ENCODE results near the gene FIGNL2. TPM values are rescaled to one million over a fixed set of nuclear protein-coding genes. Genes with fewer than 3 reads are reported as not detected.

FIGNL2 gene
- total and polyA plus RNA-seq, 2 experiments from 2014 or later = 1.1 to 5.2 TPM

DNA sequence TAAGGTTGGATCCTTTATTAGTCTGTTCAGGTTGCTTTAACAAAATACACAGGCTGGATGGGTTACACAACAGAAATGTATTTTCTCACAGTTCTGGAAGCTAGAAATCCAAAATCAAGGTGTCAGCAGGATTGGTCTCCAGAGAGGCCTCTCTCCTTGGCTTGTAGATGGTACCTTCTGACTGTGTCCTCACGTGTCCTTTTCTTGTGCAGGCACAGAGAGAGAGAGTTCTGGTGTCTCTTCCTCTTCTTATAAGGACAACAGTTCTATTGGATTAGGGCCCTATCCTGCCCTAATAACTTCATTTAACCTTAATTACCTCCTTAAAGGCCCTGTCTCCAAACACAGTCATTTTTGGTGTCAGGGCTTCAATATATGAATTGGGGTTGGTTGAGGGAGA is 34.8 kb upstream of the FIGNL2 start (continued):
- TF ChIP-seq, protein P1, sequence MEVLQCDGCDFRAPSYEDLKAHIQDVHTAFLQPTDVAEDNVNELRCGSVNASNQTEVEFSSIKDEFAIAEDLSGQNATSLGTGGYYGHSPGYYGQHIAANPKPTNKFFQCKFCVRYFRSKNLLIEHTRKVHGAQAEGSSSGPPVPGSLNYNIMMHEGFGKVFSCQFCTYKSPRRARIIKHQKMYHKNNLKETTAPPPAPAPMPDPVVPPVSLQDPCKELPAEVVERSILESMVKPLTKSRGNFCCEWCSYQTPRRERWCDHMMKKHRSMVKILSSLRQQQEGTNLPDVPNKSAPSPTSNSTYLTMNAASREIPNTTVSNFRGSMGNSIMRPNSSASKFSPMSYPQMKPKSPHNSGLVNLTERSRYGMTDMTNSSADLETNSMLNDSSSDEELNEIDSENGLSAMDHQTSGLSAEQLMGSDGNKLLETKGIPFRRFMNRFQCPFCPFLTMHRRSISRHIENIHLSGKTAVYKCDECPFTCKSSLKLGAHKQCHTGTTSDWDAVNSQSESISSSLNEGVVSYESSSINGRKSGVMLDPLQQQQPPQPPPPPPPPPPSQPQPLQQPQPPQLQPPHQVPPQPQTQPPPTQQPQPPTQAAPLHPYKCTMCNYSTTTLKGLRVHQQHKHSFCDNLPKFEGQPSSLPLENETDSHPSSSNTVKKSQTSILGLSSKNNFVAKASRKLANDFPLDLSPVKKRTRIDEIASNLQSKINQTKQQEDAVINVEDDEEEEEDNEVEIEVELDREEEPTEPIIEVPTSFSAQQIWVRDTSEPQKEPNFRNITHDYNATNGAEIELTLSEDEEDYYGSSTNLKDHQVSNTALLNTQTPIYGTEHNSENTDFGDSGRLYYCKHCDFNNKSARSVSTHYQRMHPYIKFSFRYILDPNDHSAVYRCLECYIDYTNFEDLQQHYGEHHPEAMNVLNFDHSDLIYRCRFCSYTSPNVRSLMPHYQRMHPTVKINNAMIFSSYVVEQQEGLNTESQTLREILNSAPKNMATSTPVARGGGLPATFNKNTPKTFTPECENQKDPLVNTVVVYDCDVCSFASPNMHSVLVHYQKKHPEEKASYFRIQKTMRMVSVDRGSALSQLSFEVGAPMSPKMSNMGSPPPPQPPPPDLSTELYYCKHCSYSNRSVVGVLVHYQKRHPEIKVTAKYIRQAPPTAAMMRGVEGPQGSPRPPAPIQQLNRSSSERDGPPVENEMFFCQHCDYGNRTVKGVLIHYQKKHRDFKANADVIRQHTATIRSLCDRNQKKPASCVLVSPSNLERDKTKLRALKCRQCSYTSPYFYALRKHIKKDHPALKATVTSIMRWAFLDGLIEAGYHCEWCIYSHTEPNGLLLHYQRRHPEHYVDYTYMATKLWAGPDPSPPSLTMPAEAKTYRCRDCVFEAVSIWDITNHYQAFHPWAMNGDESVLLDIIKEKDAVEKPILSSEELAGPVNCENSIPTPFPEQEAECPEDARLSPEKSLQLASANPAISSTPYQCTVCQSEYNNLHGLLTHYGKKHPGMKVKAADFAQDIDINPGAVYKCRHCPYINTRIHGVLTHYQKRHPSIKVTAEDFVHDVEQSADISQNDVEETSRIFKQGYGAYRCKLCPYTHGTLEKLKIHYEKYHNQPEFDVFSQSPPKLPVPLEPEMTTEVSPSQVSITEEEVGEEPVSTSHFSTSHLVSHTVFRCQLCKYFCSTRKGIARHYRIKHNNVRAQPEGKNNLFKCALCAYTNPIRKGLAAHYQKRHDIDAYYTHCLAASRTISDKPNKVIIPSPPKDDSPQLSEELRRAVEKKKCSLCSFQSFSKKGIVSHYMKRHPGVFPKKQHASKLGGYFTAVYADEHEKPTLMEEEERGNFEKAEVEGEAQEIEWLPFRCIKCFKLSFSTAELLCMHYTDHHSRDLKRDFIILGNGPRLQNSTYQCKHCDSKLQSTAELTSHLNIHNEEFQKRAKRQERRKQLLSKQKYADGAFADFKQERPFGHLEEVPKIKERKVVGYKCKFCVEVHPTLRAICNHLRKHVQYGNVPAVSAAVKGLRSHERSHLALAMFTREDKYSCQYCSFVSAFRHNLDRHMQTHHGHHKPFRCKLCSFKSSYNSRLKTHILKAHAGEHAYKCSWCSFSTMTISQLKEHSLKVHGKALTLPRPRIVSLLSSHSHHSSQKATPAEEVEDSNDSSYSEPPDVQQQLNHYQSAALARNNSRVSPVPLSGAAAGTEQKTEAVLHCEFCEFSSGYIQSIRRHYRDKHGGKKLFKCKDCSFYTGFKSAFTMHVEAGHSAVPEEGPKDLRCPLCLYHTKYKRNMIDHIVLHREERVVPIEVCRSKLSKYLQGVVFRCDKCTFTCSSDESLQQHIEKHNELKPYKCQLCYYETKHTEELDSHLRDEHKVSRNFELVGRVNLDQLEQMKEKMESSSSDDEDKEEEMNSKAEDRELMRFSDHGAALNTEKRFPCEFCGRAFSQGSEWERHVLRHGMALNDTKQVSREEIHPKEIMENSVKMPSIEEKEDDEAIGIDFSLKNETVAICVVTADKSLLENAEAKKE (CRISPR knock-in tag; IDR thresholded peaks at IDR 0.05) = no peak
- TF ChIP-seq ZNF331 (CRISPR knock-in tag; IDR thresholded peaks at IDR 0.05; ENCODE audit: low read depth) = no peak
- TF ChIP-seq EZH2 (IDR thresholded peaks at IDR 0.05; ENCODE audit: low read depth, unreplicated experiment) = no peak
- no peak for TF ChIP-seq EZH2phosphoT487 (IDR thresholded peaks at IDR 0.05; ENCODE audit: unreplicated experiment)
- no peak for TF ChIP-seq REST (IDR thresholded peaks at IDR 0.05; ENCODE audit: unreplicated experiment)
- TF ChIP-seq, protein P2, sequence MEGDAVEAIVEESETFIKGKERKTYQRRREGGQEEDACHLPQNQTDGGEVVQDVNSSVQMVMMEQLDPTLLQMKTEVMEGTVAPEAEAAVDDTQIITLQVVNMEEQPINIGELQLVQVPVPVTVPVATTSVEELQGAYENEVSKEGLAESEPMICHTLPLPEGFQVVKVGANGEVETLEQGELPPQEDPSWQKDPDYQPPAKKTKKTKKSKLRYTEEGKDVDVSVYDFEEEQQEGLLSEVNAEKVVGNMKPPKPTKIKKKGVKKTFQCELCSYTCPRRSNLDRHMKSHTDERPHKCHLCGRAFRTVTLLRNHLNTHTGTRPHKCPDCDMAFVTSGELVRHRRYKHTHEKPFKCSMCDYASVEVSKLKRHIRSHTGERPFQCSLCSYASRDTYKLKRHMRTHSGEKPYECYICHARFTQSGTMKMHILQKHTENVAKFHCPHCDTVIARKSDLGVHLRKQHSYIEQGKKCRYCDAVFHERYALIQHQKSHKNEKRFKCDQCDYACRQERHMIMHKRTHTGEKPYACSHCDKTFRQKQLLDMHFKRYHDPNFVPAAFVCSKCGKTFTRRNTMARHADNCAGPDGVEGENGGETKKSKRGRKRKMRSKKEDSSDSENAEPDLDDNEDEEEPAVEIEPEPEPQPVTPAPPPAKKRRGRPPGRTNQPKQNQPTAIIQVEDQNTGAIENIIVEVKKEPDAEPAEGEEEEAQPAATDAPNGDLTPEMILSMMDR (conservative IDR thresholded peaks at IDR 0.05; ENCODE audit: low read depth in 2 of 2) = no peak
- TF ChIP-seq, protein P3, sequence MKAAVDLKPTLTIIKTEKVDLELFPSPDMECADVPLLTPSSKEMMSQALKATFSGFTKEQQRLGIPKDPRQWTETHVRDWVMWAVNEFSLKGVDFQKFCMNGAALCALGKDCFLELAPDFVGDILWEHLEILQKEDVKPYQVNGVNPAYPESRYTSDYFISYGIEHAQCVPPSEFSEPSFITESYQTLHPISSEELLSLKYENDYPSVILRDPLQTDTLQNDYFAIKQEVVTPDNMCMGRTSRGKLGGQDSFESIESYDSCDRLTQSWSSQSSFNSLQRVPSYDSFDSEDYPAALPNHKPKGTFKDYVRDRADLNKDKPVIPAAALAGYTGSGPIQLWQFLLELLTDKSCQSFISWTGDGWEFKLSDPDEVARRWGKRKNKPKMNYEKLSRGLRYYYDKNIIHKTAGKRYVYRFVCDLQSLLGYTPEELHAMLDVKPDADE (IDR thresholded peaks at IDR 0.05) = no peak
